Measurements from ENCODE around the gene DIABLO. TPM values are rescaled to one million over a fixed set of nuclear protein-coding genes. Genes with fewer than 3 reads are reported as not detected.

Gene DIABLO
- total and polyA plus RNA-seq, 9 of the 15 experiments (the other 6 are each of a cell fraction or from before 2014, with no cell fraction given), result 37.3 to 101 (median 80.1) TPM

DNA sequence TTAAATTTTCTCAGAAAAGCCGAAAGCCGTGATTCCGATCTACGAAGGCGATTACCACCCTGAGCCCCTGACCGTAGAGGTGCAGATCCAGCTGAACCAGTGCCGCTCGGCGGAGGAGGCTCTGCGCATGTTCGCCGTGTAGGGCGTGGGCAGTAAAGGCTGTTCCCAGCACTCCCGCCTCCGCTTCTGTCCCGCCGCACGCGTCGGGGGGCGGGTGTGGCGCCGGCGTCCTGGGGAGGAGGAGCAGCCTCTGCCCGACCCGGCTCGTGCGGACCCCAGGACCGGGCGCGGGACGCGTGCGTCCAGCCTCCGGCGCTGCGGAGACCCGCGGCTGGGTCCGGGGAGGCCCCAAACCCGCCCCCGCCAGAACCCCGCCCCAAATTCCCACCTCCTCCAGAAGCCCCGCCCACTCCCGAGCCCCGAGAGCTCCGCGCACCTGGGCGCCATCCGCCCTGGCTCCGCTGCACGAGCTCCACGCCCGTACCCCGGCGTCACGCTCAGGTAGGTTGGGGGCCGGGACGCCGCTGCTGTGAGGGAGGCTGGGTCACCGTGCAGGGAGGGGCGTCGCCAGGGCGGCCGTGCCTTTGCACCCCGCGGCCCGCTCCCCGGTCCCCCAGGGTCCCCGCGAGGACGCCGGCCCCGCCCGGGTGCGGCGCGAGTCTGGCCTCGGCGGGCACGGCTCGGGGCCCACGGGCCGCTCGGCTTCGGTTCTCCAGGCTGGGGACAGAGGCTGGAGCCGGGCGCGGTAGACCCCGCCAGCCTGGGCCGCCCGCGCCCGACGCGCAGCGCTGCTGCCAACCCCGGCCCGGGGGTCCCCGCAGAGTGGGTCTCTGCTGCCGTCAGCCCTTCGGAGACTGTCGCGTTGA, 22.3 kb downstream of the DIABLO start, which contains the start of gene B3GNT4 (continued):
- TF ChIP-seq ETV6 (IDR thresholded peaks at IDR 0.05; ENCODE audit: borderline replicate concordance in 1 of 2, low read depth in 2 of 2, low read length in 1 of 2), result no peak
- no peak for TF ChIP-seq ETV6 (CRISPR knock-in tag; IDR thresholded peaks at IDR 0.05; ENCODE audit: borderline replicate concordance)
- TF ChIP-seq ASH1L (IDR thresholded peaks at IDR 0.05; ENCODE audit: borderline replicate concordance, low read depth, partially characterized antibody), result no peak
- TF ChIP-seq FOXA1 (IDR thresholded peaks at IDR 0.05; ENCODE audit: borderline replicate concordance), result no peak
- TF ChIP-seq, protein P1, sequence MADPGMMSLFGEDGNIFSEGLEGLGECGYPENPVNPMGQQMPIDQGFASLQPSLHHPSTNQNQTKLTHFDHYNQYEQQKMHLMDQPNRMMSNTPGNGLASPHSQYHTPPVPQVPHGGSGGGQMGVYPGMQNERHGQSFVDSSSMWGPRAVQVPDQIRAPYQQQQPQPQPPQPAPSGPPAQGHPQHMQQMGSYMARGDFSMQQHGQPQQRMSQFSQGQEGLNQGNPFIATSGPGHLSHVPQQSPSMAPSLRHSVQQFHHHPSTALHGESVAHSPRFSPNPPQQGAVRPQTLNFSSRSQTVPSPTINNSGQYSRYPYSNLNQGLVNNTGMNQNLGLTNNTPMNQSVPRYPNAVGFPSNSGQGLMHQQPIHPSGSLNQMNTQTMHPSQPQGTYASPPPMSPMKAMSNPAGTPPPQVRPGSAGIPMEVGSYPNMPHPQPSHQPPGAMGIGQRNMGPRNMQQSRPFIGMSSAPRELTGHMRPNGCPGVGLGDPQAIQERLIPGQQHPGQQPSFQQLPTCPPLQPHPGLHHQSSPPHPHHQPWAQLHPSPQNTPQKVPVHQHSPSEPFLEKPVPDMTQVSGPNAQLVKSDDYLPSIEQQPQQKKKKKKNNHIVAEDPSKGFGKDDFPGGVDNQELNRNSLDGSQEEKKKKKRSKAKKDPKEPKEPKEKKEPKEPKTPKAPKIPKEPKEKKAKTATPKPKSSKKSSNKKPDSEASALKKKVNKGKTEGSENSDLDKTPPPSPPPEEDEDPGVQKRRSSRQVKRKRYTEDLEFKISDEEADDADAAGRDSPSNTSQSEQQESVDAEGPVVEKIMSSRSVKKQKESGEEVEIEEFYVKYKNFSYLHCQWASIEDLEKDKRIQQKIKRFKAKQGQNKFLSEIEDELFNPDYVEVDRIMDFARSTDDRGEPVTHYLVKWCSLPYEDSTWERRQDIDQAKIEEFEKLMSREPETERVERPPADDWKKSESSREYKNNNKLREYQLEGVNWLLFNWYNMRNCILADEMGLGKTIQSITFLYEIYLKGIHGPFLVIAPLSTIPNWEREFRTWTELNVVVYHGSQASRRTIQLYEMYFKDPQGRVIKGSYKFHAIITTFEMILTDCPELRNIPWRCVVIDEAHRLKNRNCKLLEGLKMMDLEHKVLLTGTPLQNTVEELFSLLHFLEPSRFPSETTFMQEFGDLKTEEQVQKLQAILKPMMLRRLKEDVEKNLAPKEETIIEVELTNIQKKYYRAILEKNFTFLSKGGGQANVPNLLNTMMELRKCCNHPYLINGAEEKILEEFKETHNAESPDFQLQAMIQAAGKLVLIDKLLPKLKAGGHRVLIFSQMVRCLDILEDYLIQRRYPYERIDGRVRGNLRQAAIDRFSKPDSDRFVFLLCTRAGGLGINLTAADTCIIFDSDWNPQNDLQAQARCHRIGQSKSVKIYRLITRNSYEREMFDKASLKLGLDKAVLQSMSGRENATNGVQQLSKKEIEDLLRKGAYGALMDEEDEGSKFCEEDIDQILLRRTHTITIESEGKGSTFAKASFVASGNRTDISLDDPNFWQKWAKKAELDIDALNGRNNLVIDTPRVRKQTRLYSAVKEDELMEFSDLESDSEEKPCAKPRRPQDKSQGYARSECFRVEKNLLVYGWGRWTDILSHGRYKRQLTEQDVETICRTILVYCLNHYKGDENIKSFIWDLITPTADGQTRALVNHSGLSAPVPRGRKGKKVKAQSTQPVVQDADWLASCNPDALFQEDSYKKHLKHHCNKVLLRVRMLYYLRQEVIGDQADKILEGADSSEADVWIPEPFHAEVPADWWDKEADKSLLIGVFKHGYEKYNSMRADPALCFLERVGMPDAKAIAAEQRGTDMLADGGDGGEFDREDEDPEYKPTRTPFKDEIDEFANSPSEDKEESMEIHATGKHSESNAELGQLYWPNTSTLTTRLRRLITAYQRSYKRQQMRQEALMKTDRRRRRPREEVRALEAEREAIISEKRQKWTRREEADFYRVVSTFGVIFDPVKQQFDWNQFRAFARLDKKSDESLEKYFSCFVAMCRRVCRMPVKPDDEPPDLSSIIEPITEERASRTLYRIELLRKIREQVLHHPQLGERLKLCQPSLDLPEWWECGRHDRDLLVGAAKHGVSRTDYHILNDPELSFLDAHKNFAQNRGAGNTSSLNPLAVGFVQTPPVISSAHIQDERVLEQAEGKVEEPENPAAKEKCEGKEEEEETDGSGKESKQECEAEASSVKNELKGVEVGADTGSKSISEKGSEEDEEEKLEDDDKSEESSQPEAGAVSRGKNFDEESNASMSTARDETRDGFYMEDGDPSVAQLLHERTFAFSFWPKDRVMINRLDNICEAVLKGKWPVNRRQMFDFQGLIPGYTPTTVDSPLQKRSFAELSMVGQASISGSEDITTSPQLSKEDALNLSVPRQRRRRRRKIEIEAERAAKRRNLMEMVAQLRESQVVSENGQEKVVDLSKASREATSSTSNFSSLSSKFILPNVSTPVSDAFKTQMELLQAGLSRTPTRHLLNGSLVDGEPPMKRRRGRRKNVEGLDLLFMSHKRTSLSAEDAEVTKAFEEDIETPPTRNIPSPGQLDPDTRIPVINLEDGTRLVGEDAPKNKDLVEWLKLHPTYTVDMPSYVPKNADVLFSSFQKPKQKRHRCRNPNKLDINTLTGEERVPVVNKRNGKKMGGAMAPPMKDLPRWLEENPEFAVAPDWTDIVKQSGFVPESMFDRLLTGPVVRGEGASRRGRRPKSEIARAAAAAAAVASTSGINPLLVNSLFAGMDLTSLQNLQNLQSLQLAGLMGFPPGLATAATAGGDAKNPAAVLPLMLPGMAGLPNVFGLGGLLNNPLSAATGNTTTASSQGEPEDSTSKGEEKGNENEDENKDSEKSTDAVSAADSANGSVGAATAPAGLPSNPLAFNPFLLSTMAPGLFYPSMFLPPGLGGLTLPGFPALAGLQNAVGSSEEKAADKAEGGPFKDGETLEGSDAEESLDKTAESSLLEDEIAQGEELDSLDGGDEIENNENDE (IDR thresholded peaks at IDR 0.05; ENCODE audit: low read depth, low read length), result no peak
- TF ChIP-seq, protein P2, sequence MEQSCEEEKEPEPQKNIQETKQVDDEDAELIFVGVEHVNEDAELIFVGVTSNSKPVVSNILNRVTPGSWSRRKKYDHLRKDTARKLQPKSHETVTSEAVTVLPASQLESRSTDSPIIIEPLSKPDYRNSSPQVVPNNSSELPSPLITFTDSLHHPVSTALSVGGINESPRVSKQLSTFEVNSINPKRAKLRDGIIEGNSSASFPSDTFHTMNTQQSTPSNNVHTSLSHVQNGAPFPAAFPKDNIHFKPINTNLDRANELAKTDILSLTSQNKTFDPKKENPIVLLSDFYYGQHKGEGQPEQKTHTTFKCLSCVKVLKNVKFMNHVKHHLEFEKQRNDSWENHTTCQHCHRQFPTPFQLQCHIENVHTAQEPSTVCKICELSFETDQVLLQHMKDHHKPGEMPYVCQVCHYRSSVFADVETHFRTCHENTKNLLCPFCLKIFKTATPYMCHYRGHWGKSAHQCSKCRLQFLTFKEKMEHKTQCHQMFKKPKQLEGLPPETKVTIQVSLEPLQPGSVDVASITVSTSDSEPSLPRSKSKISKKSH (CRISPR knock-in tag; IDR thresholded peaks at IDR 0.05), result no peak
- no peak for TF ChIP-seq ZNF12 (CRISPR knock-in tag; IDR thresholded peaks at IDR 0.05)
- TF ChIP-seq, protein P3, sequence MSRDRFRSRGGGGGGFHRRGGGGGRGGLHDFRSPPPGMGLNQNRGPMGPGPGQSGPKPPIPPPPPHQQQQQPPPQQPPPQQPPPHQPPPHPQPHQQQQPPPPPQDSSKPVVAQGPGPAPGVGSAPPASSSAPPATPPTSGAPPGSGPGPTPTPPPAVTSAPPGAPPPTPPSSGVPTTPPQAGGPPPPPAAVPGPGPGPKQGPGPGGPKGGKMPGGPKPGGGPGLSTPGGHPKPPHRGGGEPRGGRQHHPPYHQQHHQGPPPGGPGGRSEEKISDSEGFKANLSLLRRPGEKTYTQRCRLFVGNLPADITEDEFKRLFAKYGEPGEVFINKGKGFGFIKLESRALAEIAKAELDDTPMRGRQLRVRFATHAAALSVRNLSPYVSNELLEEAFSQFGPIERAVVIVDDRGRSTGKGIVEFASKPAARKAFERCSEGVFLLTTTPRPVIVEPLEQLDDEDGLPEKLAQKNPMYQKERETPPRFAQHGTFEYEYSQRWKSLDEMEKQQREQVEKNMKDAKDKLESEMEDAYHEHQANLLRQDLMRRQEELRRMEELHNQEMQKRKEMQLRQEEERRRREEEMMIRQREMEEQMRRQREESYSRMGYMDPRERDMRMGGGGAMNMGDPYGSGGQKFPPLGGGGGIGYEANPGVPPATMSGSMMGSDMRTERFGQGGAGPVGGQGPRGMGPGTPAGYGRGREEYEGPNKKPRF (IDR thresholded peaks at IDR 0.05; ENCODE audit: low read depth, low read length), result no peak
- peak; percentile 73 for TF ChIP-seq POLR2G (IDR thresholded peaks at IDR 0.05; ENCODE audit: low read depth, low read length)
- no peak for TF ChIP-seq BRF1 (IDR thresholded peaks at IDR 0.05; ENCODE audit: borderline replicate concordance, extremely low read depth, insufficient read length)
- no peak for TF ChIP-seq MED1 (CRISPR knock-in tag; IDR thresholded peaks at IDR 0.05; ENCODE audit: borderline replicate concordance)
